ENCODE measurements around the gene GPR156.
"Not testable (repeated sequence)": the region's sequence is repeated elsewhere in the genome, so short reads cannot be mapped to it uniquely, and the experiment has no call there.

The GPR156 gene

DNA sequence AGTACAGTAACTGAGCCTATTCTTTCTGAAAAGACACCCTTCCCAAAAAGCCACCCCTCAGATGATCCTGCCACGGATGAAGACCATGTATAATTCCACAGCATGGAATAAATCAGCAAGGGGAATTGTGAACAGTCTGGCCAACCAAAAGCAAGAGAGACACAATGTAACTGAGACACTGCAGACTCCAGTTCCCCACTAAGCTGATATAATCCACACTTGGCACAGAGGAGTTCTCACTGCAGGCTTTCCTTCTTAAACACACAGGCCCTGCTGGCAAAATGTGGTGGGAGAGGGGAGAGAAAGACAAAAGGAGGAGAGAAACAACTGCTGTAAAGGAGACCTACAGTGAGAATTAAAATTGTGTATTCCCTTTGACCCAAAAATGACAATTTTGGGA lies 12.7 kb downstream of the GPR156 start:
- no peak for DNase-seq

DNA sequence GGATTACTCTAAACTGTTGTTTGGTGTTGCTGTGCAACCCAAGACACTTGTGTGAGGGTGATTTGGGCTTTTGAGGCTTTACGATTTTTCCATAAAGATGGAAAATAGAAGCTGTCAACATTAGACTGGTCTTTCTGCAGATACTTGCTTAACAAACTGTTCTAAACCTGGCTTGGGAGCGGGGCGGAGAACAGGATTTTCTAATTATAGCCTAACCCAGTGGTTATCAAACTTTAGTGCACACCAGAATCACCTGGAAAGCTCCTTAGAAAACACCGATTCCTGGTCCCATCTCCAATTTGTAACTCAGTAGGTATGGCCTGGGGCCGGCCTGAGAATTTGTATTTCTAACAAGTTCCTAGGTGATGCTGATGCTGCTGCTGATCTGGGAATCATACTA lies 19.0 kb downstream of the GPR156 start:
- DNase-seq, result no peak

DNA sequence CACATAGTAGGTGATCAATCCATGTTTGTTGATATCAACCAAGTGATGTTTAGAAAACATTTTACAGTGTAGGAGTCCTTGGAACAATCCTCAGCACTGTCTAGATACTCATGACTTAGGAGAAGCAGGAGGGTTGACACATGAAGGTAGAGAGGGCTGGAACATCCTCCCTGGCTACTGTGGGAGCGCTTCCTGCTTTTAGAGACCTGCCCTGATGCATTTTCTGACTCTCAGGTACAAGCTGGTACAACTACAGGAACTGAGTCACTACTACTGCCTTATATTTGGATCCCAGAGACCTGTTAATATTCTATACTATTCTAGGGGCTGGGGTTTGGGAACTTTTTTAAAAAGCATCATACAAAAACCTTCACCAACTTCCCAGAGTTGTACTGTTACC lies 20.1 kb downstream of the GPR156 start:
- no peak for DNase-seq

DNA sequence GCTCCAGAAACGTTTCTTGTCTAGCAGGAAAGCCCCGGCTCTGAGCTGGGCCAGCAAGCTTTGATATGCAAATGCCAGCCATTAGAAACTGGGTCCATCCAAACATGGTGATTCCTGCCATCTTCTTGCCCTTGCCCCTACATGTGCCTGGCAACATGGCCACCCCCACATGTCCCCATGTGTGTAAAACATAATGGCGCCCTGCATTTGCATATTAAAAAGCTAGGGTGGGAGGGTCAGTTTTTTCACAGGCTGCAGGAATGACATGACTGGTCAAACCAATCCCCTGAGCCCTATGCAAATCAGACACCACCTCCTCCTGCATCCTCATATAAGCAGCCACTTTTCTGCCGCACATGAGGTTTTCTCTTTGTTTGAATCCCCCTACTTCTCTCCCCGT lies 21.2 kb downstream of the GPR156 start:
- no peak for DNase-seq

DNA sequence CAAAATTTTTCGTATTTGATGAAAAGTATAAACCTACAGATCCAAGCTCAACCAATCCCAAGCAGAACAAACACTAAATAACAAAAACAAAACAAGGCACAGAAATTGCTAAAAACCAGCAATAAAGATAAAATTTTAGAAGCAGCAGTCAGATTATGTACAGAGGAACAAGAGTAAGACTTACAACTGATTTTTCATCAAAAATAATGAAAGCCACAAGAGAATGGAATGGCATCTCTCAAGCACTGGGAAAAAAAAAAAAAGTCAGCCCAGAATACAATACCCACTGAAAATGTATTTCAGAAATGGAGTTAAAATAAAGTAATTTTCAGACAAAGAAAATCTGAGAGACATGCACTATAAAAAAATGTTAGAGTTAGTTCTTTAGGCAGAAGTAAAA lies 27.0 kb downstream of the GPR156 start:
- DNase-seq, result no peak

DNA sequence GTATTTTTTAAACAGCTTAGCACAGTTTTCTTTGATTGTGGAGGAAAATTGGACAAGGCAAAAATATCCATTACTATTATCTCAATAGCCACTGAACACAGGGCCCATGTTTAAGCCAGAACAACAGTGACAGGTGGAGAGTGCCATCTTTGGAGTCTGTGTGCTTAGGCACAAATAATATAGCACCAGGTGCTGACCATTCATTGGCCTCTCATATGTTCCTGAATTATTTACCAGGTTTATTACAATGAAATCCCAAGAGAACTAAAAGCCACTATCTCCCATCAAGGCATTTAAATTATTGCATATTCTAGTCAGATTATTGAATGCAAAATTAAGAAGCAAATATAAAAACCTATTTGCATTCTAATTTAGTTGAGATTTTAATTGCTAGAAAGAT lies 39.6 kb downstream of the GPR156 start:
- DNase-seq, result no peak

DNA sequence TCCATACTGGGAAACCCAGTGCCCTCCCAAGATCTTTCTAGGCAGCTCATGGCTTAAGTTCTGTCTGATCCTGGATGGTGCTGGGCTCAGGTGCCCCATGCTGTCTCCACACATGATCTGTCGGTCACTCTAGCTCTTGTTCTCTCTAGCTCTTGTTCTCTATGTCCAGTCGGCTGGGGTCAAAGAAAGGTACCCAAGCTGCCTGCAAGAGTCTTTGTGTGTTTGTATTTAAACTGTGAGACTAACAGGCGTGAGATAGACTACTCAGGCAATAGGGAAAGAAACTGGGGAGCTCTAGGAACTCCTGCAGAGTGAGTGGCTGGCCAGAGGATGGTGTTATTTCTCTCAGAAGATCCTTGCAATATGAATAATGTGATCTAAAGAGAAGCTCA lies 40.2 kb downstream of the GPR156 start:
- no peak for DNase-seq

DNA sequence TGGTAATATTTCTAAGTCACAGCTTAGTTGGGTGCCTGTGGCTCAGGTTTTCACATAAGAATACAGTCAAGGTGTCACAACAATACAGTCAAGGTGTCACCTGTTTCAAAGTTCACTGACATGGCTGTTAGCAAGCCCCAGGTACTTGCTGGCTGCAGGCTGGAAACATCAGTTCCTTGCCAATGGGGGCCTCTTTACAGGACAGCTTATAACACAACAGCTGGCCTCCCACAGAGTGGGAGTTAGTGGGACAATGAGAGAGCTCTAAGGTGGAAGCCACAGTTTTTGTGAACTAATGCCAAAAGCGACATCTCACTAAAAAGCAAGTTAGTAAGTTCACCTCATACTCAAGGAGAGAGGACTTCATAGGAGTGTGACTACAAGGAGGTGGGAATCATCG lies 45.4 kb downstream of the GPR156 start:
- DNase-seq, result no peak

DNA sequence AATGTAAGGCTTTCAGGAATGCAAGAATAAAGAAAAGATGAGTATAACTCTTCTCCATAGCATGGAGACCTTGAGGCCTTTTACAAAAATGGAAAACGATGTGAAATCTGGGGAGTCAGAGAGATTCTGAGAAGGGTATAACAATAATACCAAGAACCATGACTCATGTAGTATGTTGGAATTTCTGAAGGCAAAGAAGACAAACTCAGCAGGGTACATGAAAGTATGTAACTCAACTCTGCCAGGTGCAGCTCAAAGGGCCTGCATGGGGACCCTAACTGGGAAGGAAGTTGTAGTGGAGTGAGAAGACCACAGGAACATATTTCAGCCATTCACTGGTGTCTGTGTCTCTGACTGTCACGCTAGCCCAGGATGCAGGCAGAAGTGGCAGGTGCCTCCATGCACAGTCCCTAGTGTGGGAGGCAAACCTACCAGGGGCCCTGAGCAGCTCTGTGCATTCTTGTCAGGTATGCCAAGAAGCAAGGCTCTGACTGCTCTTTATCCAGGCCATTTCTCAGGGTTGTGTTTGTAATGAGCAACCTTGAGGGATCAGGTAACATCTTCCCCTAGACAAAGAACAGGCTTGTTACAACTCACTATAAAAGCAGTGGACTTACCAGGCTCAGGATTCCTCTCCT lies 57.2 kb downstream of the GPR156 start:
- DNase-seq, result no peak

DNA sequence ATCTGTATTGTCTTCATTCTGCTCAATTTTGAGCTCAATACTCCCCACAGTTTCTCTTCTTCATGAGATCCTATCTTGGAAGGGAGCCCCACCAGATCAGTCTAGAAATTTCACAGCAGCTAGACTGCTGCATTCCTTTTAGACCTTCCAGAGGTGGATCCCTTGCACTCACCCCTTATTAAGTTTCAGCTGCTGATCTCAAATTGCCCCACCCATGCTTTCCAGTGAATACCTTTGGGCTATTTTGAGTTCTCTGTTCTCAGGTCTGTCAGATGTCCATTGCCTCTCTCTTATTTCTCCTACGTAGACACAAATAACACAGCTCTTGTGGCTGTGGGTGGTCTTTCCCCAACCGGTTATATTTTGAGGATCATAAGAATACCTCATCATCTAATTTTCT lies 60.8 kb downstream of the GPR156 start:
- DNase-seq, result no peak

DNA sequence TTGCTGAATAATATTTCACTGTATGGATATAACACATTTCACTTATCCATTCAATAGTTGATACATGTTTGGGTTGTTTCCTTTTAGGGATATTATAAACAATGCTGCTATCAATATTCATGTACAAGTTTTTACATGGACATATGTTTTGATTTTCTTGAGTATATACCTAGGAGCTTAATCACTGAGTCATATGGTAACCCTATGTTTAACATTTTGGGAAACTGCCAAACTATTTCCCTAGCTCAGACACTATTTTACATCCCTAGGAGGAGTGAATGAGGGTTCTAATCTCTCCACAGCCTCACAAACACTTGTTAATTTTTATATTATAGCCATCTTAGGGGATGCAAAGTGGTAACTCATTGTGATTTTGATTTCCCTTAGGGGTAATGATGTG lies 66.0 kb downstream of the GPR156 start:
- DNase-seq, result no peak

DNA sequence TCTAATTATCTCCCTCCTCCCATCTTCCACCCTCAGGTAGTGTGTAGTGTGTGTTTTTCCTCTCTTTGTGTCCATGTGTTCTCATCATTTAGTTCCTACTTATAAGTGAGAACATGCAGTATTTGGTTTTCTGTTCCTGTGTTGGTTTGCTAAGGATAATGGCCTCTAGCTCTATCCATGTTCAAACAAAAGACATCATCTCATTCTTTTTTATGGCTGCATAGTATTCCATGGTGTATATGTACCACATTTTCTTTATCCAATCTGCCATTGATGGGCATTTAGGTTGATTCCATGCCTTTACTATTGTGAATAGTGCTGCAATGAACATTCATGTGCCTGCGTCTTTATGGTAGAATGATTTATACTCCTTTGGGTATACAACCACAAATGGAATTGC lies 68.4 kb downstream of the GPR156 start:
- not testable (repeated sequence) for DNase-seq

DNA sequence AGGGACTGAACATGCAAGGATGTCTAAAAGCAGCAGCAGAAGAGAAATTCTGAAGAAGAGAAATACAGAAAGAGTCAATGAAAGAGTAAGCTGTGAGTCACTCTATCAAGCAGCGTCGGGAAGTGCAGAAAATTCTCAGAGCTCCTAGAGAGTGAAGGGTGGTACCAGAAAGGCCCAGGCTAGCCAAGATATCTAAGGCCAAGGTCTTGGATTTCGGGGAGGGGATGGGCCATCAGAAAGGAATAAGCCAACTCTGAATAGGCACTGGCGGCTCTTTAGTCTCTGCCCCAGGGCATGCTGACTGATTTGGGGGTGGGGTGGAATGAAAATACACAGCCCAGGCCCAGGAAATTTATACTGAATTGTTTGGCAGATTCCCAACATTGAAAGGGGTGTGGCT lies 70.8 kb downstream of the GPR156 start:
- no peak for DNase-seq

DNA sequence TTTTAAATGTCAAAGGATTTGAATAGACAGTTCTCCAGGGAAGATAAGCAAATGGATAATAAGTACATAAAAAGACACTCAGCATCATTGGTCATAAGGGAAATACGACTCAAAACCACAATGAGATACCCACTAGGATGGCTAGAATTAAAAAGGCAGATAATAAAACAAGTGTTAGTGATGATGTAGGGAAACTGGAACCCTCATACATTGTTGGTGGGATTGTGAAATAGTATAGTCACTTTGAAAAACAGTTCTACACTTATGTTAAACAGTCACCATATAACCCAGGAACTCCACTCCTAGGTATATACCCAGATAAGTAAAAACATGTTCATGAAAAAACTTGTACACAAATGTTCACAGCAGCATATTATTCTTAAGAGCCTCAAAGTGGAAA lies 72.5 kb downstream of the GPR156 start:
- DNase-seq, result no peak

DNA sequence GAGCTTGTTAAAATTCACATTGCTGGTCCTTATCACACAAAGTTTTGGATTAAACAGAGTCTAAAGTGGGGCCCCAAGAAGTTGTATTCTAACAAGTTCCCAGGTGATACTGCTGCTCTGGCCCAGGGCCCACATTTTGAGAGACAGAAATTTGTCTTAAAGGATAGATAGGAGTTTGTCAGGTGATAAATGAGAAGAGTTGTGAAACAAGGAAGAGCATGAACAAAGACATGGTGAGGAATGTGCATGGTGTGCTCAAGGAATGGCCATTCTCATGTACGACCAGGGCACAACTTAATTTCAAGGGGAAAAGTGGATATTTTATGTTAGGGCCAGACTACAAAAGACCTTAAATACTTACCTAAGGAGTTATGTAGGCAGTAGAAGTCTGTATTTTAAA lies 75.6 kb downstream of the GPR156 start:
- no peak for DNase-seq

DNA sequence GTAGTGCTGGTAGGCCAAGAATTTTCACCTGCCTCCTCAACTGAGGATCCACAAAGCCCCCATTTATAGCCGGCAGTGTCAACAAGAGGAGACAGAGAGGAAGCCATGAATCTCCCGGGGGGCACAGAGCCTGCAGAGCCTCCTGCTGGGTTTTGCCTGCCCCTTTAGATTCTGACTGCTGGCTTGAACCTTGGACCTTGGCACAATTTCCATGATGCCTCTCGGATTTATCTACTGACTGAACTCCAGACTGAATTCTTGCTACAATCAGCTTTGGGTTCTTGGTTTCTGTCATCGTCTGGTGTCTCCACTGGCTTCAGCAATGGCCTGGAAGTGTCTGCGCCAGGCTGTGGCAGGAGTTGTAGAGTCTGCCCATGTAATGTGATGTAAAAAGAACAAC lies 80.7 kb downstream of the GPR156 start:
- no peak for DNase-seq

DNA sequence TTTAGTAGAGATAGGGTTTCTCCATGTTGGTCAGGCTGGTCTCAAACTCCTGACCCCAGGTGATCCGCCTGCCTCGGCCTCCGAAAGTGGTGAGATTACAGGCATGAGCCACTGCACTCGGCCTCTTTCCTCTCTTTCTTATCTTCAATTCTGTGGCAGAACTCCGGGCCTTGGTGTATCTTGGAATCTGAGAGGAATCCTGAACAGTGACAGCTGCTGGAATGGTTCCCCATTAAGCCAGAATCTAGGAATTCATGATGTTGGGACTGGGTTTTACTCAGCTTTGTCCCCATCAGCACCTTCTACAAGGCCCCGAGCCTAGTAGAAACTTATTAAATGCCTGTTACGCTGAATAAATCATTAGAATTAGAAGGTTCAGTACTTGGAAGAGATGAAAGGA lies 81.4 kb downstream of the GPR156 start:
- DNase-seq, result no peak

DNA sequence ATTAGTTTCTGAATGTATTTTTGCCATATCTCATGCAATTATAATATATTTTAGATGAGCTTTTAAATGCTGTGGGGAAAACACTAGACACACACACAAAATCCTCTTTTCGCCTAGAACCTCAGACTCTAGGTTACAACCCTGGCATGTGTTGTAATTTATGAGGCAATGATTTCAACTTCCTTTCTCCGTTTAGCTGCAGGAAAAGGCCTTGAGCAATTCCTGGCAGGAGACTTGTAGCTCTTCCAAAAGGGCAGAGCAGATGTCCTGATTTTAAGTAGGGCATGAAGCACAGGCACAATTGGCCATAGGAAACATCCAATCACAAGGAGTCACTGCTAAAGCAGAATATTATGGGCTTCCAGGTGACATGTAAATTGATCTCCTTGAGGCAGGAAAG lies 82.0 kb downstream of the GPR156 start:
- DNase-seq, result no peak

DNA sequence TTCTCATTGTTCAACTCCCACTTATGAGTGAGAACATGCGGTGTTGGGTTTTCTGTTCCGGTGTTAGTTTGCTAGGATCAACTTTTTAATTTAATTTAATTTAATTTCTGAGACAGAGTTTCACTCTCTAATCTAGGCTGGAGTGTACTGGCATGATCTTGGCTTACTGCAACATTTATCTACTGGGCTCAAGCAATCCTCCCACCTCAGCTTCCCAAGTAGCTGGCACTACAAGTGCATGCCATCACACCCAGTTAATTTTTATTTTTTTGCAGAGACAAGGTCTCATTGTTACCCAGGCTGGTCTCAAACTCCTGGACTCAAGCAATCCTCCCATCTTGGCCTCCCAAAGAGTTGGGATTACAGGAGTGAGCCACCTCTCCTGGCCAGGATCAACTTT lies 82.7 kb downstream of the GPR156 start:
- no peak for DNase-seq

DNA sequence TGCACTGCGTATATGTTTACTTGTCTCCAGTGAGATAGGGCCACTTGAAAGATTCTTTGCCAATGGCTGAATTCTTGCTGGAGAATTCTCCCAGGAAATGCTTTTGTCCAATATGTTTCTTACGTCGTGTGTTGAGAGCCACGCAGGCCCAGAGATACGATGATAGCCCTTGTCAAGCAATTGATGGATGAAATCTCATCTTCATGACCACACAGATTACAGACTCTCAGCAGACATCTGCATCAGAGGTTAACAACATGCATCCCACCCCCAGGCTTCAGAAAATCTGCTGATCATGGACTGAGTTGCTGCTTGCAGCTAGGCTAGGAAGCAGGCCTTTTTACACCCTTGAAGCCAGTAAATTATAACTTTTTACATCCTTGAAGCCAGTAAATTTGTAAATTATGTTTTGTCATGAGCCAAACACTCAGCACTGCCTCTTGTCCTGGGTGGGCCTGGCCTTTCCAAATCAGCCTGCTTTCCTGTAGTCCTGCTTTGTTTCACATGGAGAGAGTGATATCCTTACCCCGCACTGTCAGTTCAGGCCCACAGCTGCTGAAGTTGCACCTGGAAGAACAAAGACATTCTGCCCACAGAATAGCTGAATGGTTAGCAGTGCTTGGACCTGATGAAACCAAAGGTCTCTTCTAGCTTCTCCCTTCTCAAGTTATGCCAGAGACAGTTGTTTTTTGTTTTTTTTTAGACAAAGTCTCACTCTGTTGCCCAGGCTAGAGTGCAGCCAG lies 84.4 kb downstream of the GPR156 start:
- DNase-seq, result no peak

DNA sequence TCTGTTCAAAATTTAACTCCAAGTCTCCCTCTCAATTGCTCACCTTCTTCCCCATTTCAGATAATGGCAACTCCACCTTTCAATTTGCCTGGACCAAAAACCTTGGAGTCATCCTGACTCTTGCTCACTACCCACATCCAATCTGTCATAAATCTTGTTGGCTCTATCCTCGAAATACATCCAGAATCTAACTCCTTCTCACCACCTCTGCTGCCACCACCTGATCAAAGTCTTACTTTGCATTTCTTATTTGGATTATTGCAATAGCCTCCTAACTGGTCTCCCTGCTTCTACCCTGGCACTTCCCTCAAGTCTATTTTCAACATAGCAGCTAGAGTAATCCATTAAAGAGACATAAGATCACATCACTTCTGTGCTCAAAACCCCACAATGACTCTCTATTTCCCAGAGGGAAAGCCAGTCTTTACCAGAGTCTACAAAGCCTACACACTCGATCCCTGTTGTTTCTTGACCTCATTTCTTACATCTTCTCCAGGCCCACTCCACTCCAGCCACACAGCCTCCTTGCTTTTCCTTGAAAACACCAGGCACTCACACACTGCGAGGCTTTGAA lies 86.6 kb downstream of the GPR156 start:
- DNase-seq, result no peak

DNA sequence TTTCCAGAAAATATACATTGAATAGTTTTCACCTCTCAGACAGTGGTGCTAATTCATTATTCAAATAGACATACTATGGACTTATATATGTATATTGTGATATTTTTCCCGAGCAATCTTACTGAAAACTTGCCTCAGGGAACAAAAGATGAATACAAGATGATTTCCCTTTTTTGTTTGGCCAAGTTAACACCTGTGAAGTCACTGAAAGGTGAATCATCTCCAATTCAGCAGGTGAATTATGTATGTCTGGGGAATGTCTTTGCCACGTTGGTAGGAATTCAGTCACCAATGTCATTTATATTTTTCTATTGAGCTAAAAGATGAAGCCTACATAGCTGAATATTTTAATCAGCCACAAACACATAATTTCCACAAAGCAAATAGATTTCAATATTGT lies 88.2 kb downstream of the GPR156 start:
- DNase-seq, result no peak

DNA sequence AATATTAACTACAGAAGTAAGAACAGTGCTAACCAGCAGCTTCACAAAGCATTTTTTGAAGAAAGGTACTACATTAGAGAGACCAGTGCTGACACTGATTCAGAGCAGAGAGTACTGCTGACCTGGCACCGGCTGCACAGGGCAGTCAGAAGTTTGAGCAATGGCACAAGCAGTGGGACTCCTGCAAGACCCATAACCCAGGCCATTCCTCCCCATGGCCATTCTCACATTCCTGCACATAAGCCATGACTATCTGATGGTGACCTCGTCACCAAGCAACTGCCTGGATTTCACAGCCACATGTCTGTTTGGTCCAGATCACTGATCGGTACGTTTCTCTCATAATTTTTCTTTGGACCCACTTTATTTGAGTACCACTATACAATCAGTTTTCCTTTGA lies 88.7 kb downstream of the GPR156 start:
- no peak for DNase-seq

DNA sequence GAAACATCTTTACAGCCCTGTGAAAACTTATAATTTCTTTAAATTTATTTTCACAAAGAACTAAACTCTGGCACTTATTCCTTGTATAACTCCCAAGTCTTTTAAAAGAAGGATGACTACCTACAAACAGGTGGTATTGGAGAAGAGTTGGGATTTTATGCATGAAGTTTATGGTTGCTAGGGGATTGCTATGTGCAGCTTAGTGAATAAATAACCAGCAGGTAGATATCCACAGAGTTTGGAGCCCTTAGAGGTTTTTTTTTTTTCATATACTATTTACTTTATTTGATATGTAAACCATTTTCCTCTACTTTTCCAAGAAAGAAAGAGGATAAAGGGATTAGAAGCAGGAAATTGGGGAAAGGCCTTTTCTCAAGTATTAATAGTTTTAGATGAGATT lies 91.5 kb downstream of the GPR156 start:
- DNase-seq, result no peak

DNA sequence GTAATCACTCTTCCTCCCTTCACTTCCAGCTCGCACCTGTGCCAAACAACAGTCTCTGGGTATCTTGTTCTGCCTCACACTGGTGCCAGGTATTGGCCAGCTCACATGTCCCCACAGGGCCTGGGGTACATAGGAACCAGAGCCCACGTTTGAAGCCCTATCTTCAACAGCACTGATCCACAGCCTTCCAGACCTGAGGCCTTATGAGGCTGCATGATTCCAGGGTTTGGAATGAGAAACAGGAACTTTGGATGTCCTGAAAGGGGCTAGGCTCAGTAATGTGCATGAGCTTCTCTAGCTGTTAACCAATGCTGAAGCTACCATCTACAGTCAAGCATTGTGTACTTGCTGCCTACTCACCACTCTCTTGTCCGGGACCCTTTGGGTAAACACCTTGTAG lies 92.4 kb downstream of the GPR156 start:
- no peak for DNase-seq
